ENCODE results near the gene KRT38.

Gene KRT38

GRCh38 chr17:41440531-41441033 lies at the start of gene KRT38:
TSS of gene KRT38 (minus strand) at chr17:41440983. CDS start at chr17:41440921, 62 bp downstream.
- DNase-seq: no peak

GRCh38 chr17:41489531-41489930 lies 48.7 kb upstream of the KRT38 start, which contains the start of gene KRT36:
TSS of gene KRT36 (minus strand) at chr17:41489910. CDS start at chr17:41489864, 46 bp downstream.
- DNase-seq: no peak

DNA sequence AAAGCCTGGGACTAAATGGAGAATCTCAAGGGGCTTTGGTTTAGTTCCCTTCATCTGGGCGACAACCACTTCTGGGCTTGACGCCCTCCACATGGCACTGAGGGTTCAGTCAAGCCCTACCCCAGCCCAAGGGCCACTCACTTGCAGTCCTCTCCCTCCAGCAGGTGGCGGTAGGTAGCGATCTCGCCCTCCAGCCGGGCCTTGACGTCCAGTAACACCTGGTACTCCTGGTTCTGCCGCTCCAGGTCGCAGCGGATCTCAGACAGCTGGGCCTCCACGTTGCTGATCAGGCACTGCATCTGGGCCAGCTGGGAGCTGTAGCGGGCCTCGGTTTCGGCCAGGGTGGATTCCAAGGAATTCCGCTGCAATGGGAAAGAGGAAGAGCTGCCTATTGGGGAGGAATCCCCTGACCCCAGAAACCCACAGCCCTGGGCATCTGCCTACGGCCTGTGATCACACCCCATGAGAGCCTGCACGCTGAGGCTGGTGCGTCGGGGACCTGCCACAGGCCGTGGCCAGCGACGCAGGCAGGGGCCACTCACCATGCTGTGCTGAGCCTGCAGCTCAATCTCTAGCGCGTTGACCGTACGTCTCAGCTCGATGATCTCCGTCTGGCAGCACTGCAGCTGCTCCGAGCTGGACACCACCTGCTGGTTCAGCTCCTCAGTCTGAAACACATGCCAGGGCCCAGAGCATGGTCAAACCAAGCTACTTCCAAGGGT lies 46.2 kb upstream of the KRT38 start:
- DNase-seq: peak; percentile 30

DNA sequence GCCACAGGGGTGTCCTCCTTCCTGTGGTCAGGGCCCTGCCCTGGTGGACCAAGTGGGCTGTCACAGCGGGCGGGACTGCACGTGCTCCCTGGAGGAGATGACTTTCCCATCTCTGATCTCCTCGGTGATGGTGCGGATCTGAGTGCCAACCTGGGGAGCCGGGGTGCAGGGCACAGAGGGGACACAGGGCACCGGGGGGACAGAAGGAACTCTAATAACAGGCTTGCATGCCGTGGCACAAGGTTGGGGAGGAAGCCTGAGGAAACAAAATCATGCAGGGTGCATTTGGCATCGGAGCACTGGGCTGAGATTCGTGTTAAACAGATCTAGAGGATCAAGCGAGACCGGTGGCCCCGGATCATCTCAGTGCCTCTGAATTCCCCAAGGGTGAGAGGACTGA lies 45.5 kb upstream of the KRT38 start:
- DNase-seq: no peak

DNA sequence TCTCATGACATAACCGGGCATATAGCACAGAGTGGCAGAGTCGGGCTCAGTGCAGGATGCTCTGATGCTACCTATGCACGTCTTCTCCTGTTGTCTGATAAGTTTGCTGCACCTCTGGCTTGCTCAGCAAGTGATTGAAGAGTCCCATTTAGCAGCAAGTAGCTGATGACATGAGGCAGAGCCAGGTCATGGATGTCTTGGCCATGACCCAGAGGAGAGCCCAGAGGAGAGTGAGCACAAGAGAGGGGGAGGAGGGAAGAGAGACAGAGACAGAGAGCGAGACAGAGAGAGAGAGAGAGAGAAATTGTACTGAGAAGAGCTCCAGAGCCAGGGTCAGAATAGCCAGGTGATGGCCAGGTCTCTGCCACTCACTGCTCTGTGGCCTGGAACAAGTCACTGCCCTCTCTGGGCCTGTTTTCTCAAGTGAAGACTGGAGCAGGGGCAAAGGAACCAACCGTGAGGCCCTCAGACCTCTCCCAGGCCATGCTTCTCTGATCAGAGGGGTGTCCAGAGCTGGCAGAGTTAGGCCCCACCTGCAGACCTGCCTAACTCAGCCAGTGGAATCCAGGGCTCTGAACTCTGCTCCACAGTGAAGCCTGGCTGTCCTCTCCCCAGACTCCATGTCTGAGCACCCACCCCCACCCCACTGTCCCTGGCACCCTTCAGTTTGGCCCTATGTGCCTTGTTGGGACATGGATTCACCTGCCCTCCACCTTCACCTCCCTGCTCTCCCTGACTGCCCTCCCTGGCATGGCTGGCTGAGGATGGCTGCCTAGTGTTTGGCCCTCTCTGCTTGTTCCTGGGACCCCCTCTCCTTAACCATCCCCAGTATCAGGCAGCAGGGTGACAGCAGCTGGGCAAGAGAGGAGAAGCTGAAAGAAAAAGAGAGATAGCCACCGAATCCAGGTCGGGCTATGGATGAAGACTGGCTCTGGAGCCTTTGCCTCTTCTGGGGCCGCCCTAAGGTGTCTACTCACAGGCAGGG lies 44.4 kb upstream of the KRT38 start:
- no peak for DNase-seq

DNA sequence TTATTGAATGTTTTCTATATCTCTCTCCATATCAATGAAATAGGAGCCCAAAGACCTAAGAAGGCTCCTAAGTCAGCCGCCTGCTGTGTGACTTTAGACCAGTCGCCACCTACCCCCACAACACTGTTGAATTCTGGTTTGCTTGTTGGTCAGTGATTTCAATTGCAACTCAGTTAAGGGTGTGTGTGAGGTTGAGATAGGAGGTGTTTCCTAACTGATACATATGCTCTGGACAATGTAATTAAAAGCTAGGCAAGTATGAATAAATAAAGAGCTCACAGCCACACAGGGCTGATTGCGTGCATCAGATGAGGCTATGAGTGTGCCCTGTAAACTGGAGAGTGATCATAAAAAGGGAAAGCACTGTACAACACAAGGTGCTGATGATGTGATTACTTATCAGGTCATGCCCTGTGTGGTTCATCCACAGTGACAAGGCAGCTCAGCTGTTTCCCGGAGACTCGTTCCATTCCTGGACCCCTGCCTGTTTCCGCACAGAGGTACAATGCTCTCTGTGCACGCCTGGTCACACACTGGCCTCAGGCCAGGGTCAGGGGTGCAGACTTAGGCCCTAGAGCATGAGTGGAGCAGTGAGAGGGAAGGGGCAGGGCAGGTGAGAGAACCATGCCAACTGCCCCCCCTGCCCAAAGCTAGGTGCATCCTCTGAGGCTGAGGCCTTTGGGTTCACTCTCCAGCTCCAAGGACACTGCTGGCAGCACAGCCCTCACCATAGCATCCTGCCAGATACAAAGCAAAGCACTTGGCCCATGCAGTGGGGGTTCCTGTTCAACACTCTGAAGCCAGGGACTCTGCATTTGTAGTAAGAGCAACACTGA lies 43.4 kb upstream of the KRT38 start:
- no peak for DNase-seq

DNA sequence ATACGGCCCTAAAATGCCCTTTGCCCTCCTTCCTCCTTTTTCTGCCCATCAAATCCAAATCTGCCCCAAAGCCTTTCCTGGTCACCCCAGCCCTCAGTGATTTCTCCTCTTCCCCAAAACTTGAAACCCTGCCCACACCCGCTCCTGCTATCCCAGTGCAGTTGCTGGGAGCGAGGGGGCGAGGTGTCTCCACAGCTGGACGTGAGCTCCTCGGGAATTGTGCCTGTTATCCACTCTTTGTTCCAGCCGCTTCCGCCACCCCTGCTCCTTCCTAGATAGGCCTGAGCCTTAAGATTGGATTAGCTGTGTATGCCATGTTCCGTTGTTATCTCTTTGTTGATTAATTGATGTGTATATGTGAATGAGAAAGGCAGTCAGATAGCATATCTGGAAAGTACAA lies 42.7 kb upstream of the KRT38 start:
- no peak for DNase-seq

- DNase-seq: no peak
These were observed 40.3 kb upstream of the KRT38 start, which contains the start of gene KRT35 for GRCh38 chr17:41481036-41481435. TSS of gene KRT35 (minus strand) at chr17:41481151. CDS start at chr17:41481097, 54 bp downstream.

- no peak for DNase-seq
These were observed 39.8 kb upstream of the KRT38 start for GRCh38 chr17:41480581-41480980.

GRCh38 chr17:41480136-41480535 lies 39.4 kb upstream of the KRT38 start:
- DNase-seq: no peak

DNA sequence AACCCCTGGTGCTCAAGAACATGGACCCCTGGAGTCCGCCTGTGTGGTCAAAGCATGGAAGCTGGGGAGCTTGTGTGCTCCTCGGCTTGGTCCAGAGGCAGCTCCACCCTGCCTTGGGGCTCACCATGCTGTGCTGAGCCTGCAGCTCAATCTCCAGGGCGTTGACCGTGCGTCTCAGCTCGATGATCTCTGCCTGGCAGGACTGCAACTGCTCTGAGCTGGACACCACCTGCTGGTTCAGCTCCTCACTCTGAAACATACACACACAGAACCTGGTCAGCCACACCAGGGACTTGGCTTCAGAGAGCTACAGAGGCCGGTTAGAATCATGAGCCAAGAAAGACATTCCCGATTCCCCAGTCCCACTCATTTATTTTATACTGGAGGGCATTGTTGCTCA lies 37.5 kb upstream of the KRT38 start:
- DNase-seq: no peak

- no peak for DNase-seq
These were observed 36.4 kb upstream of the KRT38 start for GRCh38 chr17:41476866-41477815.

DNA sequence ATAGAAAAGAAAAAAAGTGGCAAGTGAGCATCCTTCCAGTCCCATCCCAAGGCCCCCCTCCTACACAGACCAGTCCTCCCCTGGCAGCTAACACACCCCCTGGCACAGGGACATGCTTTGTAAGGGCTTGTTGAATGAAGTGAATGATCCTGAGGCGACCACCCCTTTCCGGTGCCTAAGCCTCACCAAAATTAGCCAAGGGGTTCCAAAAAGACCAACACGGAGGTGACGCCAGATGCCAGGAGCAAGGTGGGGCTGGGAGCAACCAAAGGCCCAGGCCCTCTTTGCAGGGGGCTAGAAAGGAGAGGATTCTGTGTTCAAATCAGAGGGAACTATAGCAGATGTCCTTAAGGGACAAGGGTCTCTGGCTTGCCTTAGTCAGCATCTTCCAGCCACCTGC lies 34.6 kb upstream of the KRT38 start:
- DNase-seq: no peak

- no peak for DNase-seq
These were observed 34.1 kb upstream of the KRT38 start for GRCh38 chr17:41474863-41475262.

GRCh38 chr17:41468346-41468745 lies 27.6 kb upstream of the KRT38 start:
- DNase-seq: no peak

- DNase-seq: no peak
These were observed 26.8 kb upstream of the KRT38 start for GRCh38 chr17:41467561-41467960.

GRCh38 chr17:41466988-41467387 lies 26.2 kb upstream of the KRT38 start, which contains the start of gene KRT32:
TSS of gene KRT32 (minus strand) at chr17:41467386. CDS start at chr17:41467325, 61 bp downstream.
- no peak for DNase-seq

- no peak for DNase-seq
These were observed 23.9 kb upstream of the KRT38 start for GRCh38 chr17:41464682-41465081.

- no peak for DNase-seq
These were observed 23.4 kb upstream of the KRT38 start for GRCh38 chr17:41464173-41464572.

DNA sequence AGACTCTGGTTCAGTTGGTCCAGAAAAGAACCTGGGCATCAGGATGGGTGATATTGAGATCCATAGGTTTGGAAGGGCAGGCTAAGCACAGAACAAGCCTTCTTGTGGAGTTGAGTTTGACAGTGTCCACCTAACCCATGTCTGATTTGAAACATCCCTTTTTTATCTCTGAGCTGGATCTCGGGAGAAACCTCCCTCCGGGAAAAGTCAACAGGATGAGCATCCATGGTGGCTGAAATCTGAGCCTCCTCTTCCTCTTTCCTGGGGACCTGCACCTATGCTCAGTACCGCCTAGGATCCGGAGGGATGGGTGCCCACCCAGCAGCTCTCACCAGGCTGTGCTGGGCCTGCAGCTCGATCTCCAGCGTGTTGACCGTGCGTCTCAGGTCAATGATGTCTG lies 23.0 kb upstream of the KRT38 start:
- no peak for DNase-seq

DNA sequence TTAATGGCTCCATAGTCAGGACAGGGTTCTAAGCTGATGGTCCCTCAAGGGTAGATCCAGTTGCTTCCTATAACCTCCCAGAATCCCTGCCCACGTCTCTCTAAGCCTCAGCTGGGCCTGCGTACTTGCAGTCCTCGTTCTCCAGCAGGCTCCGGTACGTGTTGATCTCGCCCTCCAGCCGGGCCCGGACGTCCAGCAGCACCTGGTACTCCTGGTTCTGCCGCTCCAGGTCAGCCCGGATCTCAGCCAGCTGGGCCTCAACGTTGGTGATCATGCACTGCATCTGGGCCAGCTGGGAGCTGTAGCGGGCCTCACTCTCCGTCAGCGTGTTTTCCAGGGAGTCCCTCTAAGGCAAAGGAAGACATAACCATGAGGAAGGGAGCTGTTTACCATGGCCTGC lies 21.9 kb upstream of the KRT38 start:
- no peak for DNase-seq
